CD4-positive, alpha-beta T cell (primary cell): ENCODE measurements around the gene TAOK1. TPM values are rescaled to one million over a fixed set of nuclear protein-coding genes. Genes with fewer than 3 reads are reported as not detected.

Experiments used
- ATAC-seq: fragments of 200-7000 bp; cut with Tn5 transposase; one replicate; pipeline ENCODE4 v1.10.0; 2022; ENCODE audit warnings: mild to moderate bottlenecking; ENCODE audit not compliant: poor library complexity
- CTCF ChIA-PET: fragments of 350-600 bp; sonication (Branson Sonifier 250); formaldehyde crosslinking; loops from one replicate; lab custom pipeline; 2021; ENCODE audit warnings: antibody characterized with exemption, inconsistent platforms; lab: Charles Lee
- POLR2A ChIA-PET: fragments of 350-600 bp; sonication (Branson Sonifier 250); formaldehyde crosslinking; loops from one replicate; lab custom pipeline; 2021; ENCODE audit warnings: antibody characterized with exemption, inconsistent platforms; lab: Charles Lee
- DNase-seq, 14 experiments: peaks; one replicate each; pipeline ENCODE4 v3.0.0-alpha.2; 2013 to 2020; ENCODE audit warnings: mixed read lengths in 2 of 14
- H3K27ac ChIP-seq, 2 donors: one replicate each; pipeline versions ENCODE4 v1.5.1 to v1.7.0; 2013; ENCODE audit warnings: low read length in 2 of 2, low read depth in 1 of 2, mild to moderate bottlenecking in 1 of 2
- H3K27me3 ChIP-seq, 2 experiments: 1 replicate in 1 of 2; 2 replicates in 1 of 2; pipeline versions ENCODE4 v1.6.1 to v1.7.0; 2013; ENCODE audit warnings: low read length in 2 of 2, control low read depth in 1 of 2, mild to moderate bottlenecking in 1 of 2, moderate library complexity in 1 of 2; ENCODE audit not compliant: insufficient read depth in 2 of 2, control insufficient read depth in 1 of 2
- H3K36me3 ChIP-seq: one replicate; pipeline ENCODE4 v1.6.1; 2013; ENCODE audit warnings: low read length, control low read depth; ENCODE audit not compliant: insufficient read depth
- H3K4me1 ChIP-seq: one replicate; pipeline ENCODE4 v1.6.1; 2013; ENCODE audit warnings: low read length, control low read depth; ENCODE audit not compliant: insufficient read depth
- H3K4me3 ChIP-seq: one replicate; pipeline ENCODE4 v1.5.1; 2013; ENCODE audit warnings: mild to moderate bottlenecking, low read length, moderate library complexity
- H3K9me3 ChIP-seq, 2 experiments: 1 replicate in 1 of 2; 2 replicates in 1 of 2; pipeline versions ENCODE4 v1.6.1 to v1.7.0; 2013; ENCODE audit warnings: low read length in 2 of 2, mild to moderate bottlenecking in 2 of 2, control low read depth in 1 of 2, moderate library complexity in 1 of 2; ENCODE audit not compliant: control insufficient read depth in 1 of 2, insufficient read depth in 1 of 2
- H3K27ac Mint-ChIP-seq: one replicate; pipeline ENCODE4 v1.8.0; 2020; ENCODE audit warnings: mixed read lengths
- H3K27me3 Mint-ChIP-seq: one replicate; pipeline ENCODE4 v1.8.0; 2021; ENCODE audit warnings: mixed read lengths
- H3K36me3 Mint-ChIP-seq: one replicate; pipeline ENCODE4 v1.8.0; 2021; ENCODE audit warnings: low read depth, mixed read lengths
- H3K4me1 Mint-ChIP-seq: one replicate; pipeline ENCODE4 v1.8.0; 2021; ENCODE audit warnings: low read depth, mixed read lengths
- H3K4me3 Mint-ChIP-seq: one replicate; pipeline ENCODE4 v1.8.0; 2020; ENCODE audit warnings: mild to moderate bottlenecking, mixed read lengths
- H3K9me3 Mint-ChIP-seq: one replicate; pipeline ENCODE4 v1.8.0; 2020; ENCODE audit warnings: mixed read lengths
- CTCF ChIP-seq: fragments of 200-600 bp; IDR thresholded peaks from one replicate; pipeline ENCODE4 v1.8.0; 2022; ENCODE audit warnings: antibody characterized with exemption, mild to moderate bottlenecking
- intact Hi-C, 2 experiments: fragments of 100-400 bp; cut with DNase I in 1 of 2; cut with micrococcal nuclease in 1 of 2; formaldehyde crosslinking; loops; one replicate each; pipeline versions ENCODE4 v1.15.1 to v1.9.0; 2023 to 2025; cut with DNase I, micrococcal nuclease
- total RNA-seq, 174 experiments: library from RNA in 2 of 174; stranded (reverse) in 2 of 174; gene quantifications; one replicate each; pipeline ENCODE4 v1.2.3 and lab custom pipeline; 2021 to 2026

Gene TAOK1
- total RNA-seq, 2 experiments from 2014 or later = 33.1 to 33.8 TPM

GRCh38 chr17:29442451-29442850 is 52.3 kb downstream of the TAOK1 start:
- Mint-ChIP-seq H3K36me3 (peaks cover 27% of the 10 kb centered on the region), H3K4me1 (peaks cover 65% of the 10 kb centered on the region), H3K4me3 (no peak overlapping the region), H3K9me3 (no peaks in the 10 kb centered on the region), H3K27me3 (no peaks in the 10 kb centered on the region), H3K27ac (no peak overlapping the region)
- DNase-seq = no peak
- intact Hi-C loops = no loop called here
- H3K36me3 ChIP-seq = no peaks in the 10 kb centered on the region
- POLR2A ChIA-PET = no interaction called here
- CTCF ChIA-PET = no interaction called here
- H3K27me3 ChIP-seq = no peaks in the 10 kb centered on the region
- H3K27ac ChIP-seq = no peak overlapping the region
- TF ChIP-seq CTCF = no peak
- peaks cover 9% of the 10 kb centered on the region for H3K4me1 ChIP-seq
- no peak for ATAC-seq
- H3K4me3 ChIP-seq = no peak overlapping the region
- no peaks in the 10 kb centered on the region for H3K9me3 ChIP-seq

DNA sequence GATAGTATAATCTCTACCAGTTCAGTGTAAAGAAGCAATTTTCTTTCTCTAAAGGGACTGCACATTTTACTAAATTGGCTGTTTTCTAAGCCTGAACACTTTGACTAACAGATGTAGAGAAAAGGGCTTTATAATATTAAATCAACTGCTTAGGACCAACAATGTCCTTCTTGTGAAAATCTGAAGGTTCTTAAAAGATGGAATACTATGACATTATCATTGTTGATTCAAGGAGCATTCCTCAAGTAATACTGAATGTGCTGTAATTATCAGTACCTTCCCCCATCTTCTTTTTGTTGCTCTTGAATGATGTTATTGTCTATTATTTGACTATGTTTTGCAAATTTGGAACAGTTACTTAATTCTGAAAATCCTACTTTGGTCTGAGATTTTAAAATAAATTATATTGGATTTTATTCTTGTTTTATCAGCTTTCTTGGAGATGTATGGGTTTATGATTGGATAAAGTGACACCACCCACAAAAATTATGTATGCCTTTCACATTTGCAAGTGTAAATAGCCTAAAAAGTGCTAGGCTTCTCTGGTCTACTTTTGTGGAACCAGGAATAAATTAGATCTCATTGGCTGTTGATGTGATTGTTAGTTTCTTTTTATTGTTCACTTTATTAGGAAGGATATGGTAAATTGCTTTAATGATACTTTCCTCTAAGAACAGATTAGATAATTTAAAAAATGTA is 53.0 kb downstream of the TAOK1 start:
- H3K9me3 Mint-ChIP-seq = no peaks in the 10 kb centered on the region

DNA sequence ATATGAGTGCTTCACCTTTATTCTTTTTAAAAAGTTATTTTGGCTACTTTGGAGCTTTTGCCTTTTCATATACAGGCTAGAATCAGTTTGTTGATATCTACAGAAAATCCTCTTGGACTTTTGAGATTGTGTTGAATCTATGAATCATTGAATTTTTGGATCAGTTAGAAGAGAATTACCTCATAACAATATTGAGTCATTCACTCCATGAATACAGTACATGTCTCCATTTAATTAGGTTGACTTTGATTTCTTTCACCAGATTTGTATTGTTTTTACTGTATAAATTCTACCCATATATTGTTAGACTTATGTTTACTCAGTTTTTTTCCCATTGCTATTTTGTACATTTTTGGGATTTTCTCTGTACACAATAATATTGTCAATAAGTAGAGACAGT is 54.4 kb downstream of the TAOK1 start:
- H3K27ac Mint-ChIP-seq = peak overlapping the region; percentile 50
- no peaks in the 10 kb centered on the region for H3K9me3 Mint-ChIP-seq
- no peaks in the 10 kb centered on the region for H3K36me3 ChIP-seq
- intact Hi-C loops = no loop called here
- DNase-seq = no peak
- H3K4me3 Mint-ChIP-seq = no peak overlapping the region
- H3K4me3 ChIP-seq = no peak overlapping the region
- H3K36me3 Mint-ChIP-seq = peaks cover 23% of the 10 kb centered on the region
- no peaks in the 10 kb centered on the region for H3K9me3 ChIP-seq
- ATAC-seq = no peak
- no peaks in the 10 kb centered on the region for H3K27me3 Mint-ChIP-seq
- H3K4me1 ChIP-seq = peaks cover 11% of the 10 kb centered on the region
- TF ChIP-seq CTCF = no peak
- POLR2A ChIA-PET = interaction anchor here (0.6 kb wide), 1 partner anchor 27 kb away, joined by 3 read pairs; no protein-coding TSS in a partner anchor
- H3K27me3 ChIP-seq = no peaks in the 10 kb centered on the region
- CTCF ChIA-PET = interaction anchor here (0.7 kb wide), 1 partner anchor 13 kb away, joined by 4 read pairs; no protein-coding TSS in a partner anchor
- H3K4me1 Mint-ChIP-seq = peaks cover 74% of the 10 kb centered on the region
- H3K27ac ChIP-seq = no peak overlapping the region

More for the DNA sequence above, 53.0 kb downstream of the TAOK1 start:
- Histone ChIP-seq H3K4me3 (no peak overlapping the region), H3K36me3 (no peaks in the 10 kb centered on the region), H3K9me3 (no peaks in the 10 kb centered on the region), H3K27me3 (no peaks in the 10 kb centered on the region), H3K4me1 (peaks cover 11% of the 10 kb centered on the region), H3K27ac (no peak overlapping the region)
- TF ChIP-seq CTCF = no peak
- POLR2A ChIA-PET = no interaction called here
- DNase-seq (no peak), ATAC-seq (no peak)
- intact Hi-C loops = no loop called here
- H3K27ac Mint-ChIP-seq = peak overlapping the region; percentile 50
- H3K36me3 Mint-ChIP-seq = peaks cover 26% of the 10 kb centered on the region
- H3K4me1 Mint-ChIP-seq = peaks cover 71% of the 10 kb centered on the region
- CTCF ChIA-PET = no interaction called here
- no peak overlapping the region for H3K4me3 Mint-ChIP-seq
- H3K27me3 Mint-ChIP-seq = no peaks in the 10 kb centered on the region
